ENCODE data around the gene DRD4.

DRD4 gene

GRCh38 chr11:625636-626268, 11.3 kb upstream of the DRD4 start:
- no peaks in the 10 kb centered on the region for H3K36me3 ChIP-seq (ENCODE audit: control insufficient read depth, low read length)
- H3K9me2 ChIP-seq (replicated peaks; ENCODE audit: control insufficient read depth, low read length): no peaks in the 10 kb centered on the region
- H4K20me1 ChIP-seq (ENCODE audit: control insufficient read depth, insufficient read depth, low read depth, low read length): no peaks in the 10 kb centered on the region

GRCh38 chr11:626475-627307, 10.4 kb upstream of the DRD4 start, which contains the start of gene SCT:
SCT (minus strand) TSS chr11:627181; CDS start chr11:627143, 38 bp downstream.
- Histone ChIP-seq H3K79me2 (ENCODE audit: control insufficient read depth, low read length) (no peaks in the 10 kb centered on the region), H3K36me3 (ENCODE audit: control insufficient read depth, low read length) (no peaks in the 10 kb centered on the region), H3K27ac (ENCODE audit: low read depth, low read length) (no peak within 1 kb of the TSS), H4K20me1 (ENCODE audit: control insufficient read depth, insufficient read depth, low read depth, low read length) (no peaks in the 10 kb centered on the region), H3K9me3 (ENCODE audit: control insufficient read depth, insufficient read depth, low read length) (no peaks in the 10 kb centered on the region), H3K27me3 (ENCODE audit: control insufficient read depth, low read length) (no peaks in the 10 kb centered on the region), H3F3A (ENCODE audit: control insufficient read depth, insufficient read depth) (no peaks in the 10 kb centered on the region), H3K4me2 (ENCODE audit: low read length) (no peak within 1 kb of the TSS), H3K4me1 (ENCODE audit: control insufficient read depth, low read length) (peaks cover 13% of the 10 kb centered on the region), H3K9me2 (replicated peaks; ENCODE audit: control insufficient read depth, low read length) (no peaks in the 10 kb centered on the region), H3K4me3 (ENCODE audit: low read length) (no peak within 1 kb of the TSS)
- no peak for TF ChIP-seq EZH2phosphoT487 (IDR thresholded peaks at IDR 0.05; ENCODE audit: borderline replicate concordance, low read length)
- TF ChIP-seq CTCF (IDR thresholded peaks at IDR 0.05; ENCODE audit: low read depth, low read length, poor library complexity, severe bottlenecking): no peak

More at GRCh38 chr11:625636-626268, 11.3 kb upstream of the DRD4 start:
- H3K4me3 ChIP-seq (ENCODE audit: low read length): no peak overlapping the region
- H3K79me2 ChIP-seq (ENCODE audit: control insufficient read depth, low read length): no peaks in the 10 kb centered on the region
- no peaks in the 10 kb centered on the region for H3K27me3 ChIP-seq (ENCODE audit: control insufficient read depth, low read length)
- peaks cover 13% of the 10 kb centered on the region for H3K4me1 ChIP-seq (ENCODE audit: control insufficient read depth, low read length)
- no peaks in the 10 kb centered on the region for H3F3A ChIP-seq (ENCODE audit: control insufficient read depth, insufficient read depth)
- no peak overlapping the region for H3K27ac ChIP-seq (ENCODE audit: low read depth, low read length)
- TF ChIP-seq EZH2phosphoT487 (IDR thresholded peaks at IDR 0.05; ENCODE audit: borderline replicate concordance, low read length): no peak
- no peak for TF ChIP-seq CTCF (IDR thresholded peaks at IDR 0.05; ENCODE audit: low read depth, low read length, poor library complexity, severe bottlenecking)
- no peaks in the 10 kb centered on the region for H3K9me3 ChIP-seq (ENCODE audit: control insufficient read depth, insufficient read depth, low read length)
- no peak overlapping the region for H3K4me2 ChIP-seq (ENCODE audit: low read length)

GRCh38 chr11:627308-627576, 9.8 kb upstream of the DRD4 start:
- H3K4me3 ChIP-seq (ENCODE audit: low read length): no peak overlapping the region
- no peaks in the 10 kb centered on the region for H4K20me1 ChIP-seq (ENCODE audit: control insufficient read depth, insufficient read depth, low read depth, low read length)

More at GRCh38 chr11:627308-627576, 9.8 kb upstream of the DRD4 start:
- Histone ChIP-seq H3F3A (ENCODE audit: control insufficient read depth, insufficient read depth) (no peaks in the 10 kb centered on the region), H3K4me1 (ENCODE audit: control insufficient read depth, low read length) (peaks cover 13% of the 10 kb centered on the region), H3K27ac (ENCODE audit: low read depth, low read length) (no peak overlapping the region), H3K27me3 (ENCODE audit: control insufficient read depth, low read length) (no peaks in the 10 kb centered on the region), H3K9me3 (ENCODE audit: control insufficient read depth, insufficient read depth, low read length) (no peaks in the 10 kb centered on the region), H3K79me2 (ENCODE audit: control insufficient read depth, low read length) (no peaks in the 10 kb centered on the region), H3K4me2 (ENCODE audit: low read length) (no peak overlapping the region), H3K9me2 (replicated peaks; ENCODE audit: control insufficient read depth, low read length) (no peaks in the 10 kb centered on the region), H3K36me3 (ENCODE audit: control insufficient read depth, low read length) (no peaks in the 10 kb centered on the region)
- TF ChIP-seq EZH2phosphoT487 (IDR thresholded peaks at IDR 0.05; ENCODE audit: borderline replicate concordance, low read length) (no peak), CTCF (IDR thresholded peaks at IDR 0.05; ENCODE audit: low read depth, low read length, poor library complexity, severe bottlenecking) (no peak)
